T-helper 22 cell (primary cell): ENCODE results near the gene RABGGTA.
"Not testable (repeated sequence)": the region's sequence is repeated elsewhere in the genome, so short reads cannot be mapped to it uniquely, and the experiment has no call there.

Source experiments
- DNase-seq: peaks from one replicate; pipeline ENCODE4 v3.0.0-alpha.2; 2020; ENCODE audit warnings: low read depth

Gene RABGGTA

DNA sequence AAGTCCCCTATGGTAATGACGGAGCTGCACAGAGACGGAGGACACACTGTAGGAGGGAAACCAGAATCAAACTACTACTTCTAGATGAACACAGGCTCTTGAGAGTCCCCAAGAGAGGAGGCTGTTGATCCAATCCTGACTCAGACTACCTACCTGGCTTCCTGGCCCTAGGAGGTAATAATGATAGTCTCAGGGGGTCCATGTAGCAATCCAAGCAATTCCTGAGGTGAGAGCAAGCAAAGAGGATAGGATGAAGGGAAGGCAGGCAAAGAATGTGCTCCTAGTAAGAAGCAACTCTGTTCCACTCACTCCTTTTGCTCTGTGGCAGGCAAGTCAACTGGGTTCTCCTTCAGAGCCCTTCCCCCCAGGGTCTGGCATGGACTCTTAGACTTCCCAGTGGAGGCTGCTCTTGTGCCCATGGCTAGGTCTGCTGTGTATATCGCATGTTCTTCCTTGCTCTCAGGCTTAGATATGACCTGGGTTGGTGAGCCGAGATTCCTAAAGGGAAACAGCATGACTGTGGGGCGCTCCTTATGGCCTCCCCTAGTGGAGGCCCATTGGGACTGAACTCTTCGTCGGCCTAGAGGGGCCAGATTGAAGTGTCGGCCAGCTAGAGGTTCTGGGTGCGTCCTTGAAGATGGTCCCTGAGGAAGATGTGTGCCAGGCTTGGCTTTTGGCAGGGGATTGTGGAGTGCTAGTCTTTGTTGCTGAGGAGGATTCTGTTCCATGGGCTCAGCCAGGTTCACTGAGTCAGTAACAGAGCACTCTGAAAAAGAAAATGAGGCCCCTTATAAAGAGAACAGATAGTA lies 31.1 kb downstream of the RABGGTA start:
- DNase-seq = no peak

DNA sequence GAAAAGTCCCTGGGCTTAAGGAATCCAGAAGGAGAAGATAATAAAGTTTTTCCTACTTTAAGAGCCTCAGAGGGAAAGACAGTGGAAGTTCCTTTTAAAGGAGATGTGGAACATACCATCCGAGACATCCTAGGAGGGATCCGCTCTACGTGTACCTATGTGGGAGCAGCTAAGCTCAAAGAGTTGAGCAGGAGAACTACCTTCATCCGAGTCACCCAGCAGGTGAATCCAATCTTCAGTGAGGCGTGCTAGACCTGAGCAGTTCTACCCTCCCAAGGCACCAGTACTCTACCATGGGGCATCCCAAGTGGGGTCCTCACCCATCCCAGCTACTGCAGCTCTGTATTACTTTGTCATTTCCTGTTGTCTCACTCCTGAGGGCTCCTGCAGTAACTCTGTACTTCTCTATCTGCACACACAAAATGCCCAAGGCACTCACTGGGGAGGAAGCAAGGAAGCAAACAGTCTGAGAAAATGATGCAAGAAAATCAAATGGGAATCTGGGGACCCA lies 32.8 kb downstream of the RABGGTA start:
- DNase-seq = no peak

DNA sequence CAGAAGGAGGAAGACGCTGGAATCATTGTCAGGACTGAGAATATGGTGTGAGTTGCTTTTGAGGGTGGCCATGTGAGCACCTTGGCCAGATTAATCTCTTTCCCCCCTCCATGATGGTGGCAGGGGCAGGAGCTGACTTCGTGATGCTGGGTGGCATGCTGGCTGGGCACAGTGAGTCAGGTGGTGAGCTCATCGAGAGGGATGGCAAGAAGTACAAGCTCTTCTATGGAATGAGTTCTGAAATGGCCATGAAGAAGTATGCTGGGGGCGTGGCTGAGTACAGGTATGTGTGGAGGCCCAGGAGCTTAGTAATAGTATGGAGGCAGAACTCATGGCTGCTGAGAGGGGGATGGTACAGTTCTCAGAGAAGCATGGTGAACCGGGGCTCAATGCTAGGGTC lies 33.3 kb downstream of the RABGGTA start:
- no peak for DNase-seq

DNA sequence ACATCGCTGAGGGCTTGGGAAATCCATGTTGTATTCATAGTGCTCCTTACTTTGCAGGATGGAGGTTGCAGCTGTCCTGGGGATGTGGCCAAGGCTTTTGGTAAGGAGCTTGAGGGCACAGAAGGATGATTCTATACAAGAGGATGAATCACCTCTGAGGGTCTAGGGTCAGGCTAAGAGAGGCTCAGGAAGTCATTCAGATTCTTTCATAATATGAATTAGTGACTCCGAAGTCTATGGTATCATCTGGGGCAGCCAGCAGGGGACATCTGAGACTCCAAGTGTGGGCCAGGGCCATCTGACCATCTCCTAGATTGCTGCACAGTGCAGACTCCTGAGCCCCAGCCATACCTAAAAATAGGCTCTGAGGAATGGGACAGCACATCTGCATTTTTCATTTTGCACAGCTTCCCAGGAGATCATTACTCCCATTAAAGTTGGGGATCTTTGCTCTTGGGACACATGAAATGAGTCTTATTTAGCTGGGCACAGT lies 33.9 kb downstream of the RABGGTA start:
- no peak for DNase-seq

GRCh38 chr14:24236689-24237462 lies 34.5 kb downstream of the RABGGTA start:
- DNase-seq = no peak

DNA sequence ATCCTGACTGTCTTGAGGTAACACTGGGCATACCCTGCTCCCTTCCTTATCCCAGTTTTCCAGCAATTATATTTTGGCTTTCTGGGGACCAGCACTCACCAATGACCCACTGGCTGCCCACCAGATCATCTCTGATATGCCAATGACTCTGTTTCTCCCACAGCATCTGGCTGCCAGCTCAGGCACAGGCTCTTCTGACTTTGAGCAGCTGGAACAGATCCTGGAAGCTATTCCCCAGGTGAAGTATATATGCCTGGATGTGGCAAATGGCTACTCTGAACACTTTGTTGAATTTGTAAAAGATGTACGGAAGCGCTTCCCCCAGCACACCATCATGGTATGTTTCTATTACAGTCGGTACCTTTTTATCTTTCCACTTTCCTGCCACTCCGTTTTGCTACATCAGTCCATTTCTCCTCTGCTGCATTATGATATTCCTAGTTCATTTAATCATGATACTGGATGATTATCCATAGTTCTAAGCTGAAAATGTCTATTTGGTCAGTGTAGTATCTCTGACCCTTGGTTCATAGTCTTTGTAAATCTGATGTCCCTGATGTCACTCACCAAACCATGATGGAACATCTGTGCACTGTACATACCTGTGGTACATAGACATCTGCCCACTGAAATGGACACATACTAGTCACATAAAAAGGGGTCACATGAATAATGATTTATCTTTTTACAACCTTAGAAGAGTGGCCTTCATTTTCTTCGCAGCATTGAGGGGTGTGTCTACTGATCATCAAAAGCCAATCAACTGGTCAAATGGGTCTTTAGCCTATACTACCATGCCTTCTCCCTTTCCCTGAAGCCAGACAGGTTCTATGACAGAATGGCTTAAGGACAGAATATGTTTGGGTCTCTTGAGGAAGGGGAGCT lies 35.4 kb downstream of the RABGGTA start:
- DNase-seq = no peak

DNA sequence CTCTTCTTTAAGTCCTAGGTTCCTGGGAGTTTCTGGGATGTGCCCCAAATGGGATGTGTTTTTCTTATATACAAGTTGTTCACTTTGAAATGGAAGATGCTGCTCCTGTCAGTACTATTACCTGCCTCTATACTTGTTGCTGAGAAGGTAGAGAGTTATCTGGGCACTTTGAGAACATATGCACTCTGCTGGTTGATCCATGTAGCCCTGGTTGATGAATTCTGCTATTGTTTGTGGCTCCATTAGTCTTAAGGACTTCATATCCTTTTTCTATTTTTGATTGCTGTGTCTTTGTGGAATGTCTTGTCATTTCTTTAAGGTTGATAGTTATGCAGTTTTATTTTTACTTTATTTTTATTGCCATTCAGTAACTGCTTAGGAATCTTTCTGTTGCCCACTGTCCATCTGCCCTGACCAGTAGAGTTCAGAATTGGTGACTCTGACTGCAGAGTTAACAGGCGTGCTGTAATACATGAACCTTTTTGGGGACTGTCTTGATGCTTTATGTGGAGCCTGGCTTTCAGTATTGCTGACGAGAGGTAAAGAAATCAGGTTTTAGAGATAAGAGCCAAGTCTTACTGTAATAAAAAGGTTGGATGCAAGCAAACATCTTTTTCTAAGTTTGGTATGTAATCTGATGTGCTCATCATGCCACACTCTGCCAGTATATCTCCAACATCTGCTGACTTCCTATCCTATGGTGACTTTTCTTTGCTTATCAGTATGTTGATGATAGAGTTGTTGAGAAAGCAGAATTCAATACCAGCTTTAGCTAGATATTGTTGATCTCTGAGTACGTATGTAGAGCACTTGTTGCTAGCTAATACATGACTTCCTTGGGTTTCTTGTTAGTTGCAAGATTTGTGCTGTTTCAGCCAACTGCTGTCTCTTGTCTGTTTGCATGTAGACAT lies 37.0 kb downstream of the RABGGTA start:
- no peak for DNase-seq

GRCh38 chr14:24233538-24233866 lies 37.9 kb downstream of the RABGGTA start:
- DNase-seq = no peak

GRCh38 chr14:24232645-24233537 lies 38.5 kb downstream of the RABGGTA start, which contains the start of gene GMPR2:
GMPR2 (plus strand) TSS chr14:24232929; CDS start chr14:24233254, 325 bp downstream.
- no peak for DNase-seq

- DNase-seq = peak; percentile 82
Measured at GRCh38 chr14:24232121-24232644, 39.2 kb downstream of the RABGGTA start, which contains the start of gene NEDD8. NEDD8 (minus strand) TSS chr14:24232367; CDS start chr14:24232267, 100 bp downstream.

DNA sequence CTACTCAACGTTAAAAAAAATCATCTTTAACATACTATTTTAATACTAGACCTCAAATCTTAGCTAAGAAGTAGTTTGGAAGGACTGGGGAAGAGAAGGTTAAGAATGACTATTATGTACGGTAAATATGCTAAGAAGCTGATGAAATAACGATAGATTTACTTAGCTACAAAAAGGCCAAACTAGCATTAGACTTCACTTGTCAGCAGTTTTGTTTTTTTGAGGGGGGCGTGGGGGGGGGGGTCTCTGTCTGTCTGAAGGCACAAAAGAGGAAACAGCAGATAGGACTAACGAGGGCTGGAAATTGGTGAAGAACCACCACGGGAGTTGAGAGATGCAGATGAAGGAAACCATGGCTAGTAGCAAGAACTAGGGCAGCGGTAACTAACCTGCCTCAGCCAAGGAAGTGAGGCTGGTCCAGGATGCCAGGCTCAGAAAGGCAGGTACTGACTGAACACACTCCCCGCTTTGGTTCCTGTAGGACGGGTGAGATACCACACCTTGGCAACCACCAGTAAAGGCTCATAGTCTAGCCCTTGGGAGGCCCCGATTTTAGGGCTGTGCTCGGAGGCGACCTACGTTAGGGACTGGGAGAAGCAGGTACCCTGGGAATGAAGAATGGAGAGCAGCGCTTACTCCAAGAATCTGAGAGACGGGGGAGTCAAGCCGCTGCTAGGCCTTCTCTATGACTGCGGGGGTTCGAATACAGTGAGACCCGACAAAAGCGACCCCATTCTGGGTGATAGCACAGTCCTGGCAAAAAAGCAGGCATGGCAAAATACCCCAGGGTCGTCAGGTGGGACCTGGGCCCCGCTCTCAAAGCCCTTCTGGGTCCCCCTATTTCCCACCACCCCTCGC lies 39.9 kb downstream of the RABGGTA start:
- DNase-seq = no peak

DNA sequence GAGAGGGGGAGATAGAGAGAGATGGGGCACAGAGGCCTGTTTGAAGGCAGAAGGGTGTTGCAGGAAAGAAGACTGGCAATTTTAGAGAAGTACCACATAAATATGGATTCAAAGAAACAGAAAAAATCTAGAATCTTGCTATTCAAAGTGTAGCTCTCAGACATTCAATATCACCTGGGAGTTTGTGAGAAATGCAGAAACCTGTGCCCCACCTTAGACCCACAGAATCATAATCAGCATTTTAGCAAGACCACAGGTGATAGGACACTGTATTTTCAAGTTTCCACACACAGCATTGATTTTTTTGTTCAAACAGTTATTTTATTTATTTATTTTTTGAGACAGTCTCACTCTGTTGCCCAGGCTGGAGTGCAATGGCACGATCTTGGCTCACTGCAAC lies 42.5 kb downstream of the RABGGTA start:
- DNase-seq = no peak

- DNase-seq = no peak
Measured at GRCh38 chr14:24226473-24226872, 44.9 kb downstream of the RABGGTA start.

DNA sequence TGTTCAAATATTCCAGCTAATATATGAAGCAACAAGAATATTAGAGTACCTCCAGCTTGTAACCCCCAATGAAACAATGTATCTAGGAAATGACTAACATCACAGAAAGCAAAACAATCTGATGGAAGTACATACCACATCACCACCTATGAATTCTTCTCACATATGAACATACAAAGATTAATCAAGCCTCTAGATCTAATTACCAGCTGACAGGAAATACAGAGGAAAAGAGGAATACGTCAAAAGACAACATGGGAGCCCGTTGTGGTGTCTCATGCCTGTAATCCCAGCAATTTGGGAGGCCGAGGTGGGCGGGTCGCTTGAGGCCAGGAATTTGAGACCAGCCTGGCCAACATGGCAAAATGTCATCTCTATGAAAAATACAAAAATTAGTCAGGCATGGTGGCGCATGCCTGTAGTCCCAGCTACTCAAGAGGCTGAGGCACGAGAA lies 46.8 kb downstream of the RABGGTA start:
- DNase-seq = no peak

DNA sequence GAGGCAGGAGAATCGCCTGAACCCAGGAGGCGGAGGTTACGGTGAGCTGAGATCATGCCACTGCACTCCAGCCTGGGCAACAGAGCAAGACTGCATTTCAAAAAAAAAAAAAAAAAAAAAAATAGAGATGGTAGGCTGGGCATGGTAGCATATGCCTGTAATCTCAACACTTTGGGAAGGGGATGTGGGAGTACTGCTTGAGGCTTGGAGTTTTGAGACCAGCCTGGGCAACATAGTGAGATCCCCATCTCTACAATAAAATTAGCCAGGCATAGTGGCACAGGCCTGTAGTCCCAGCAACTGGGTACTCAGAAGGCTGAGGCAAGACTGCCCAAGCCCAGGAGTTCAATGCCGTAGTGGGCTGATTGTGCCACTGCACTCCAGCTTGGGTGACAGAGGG lies 48.4 kb downstream of the RABGGTA start:
- not testable (repeated sequence) for DNase-seq

- DNase-seq = no peak
Measured at GRCh38 chr14:24219521-24219920, 51.9 kb downstream of the RABGGTA start.

- DNase-seq = no peak
Measured at GRCh38 chr14:24219080-24219479, 52.3 kb downstream of the RABGGTA start.

GRCh38 chr14:24216876-24217275 lies 54.5 kb downstream of the RABGGTA start:
- DNase-seq = not testable (repeated sequence)
